Neural cell (in vitro differentiated cells): ENCODE measurements around the gene TNKS1BP1.

Experiments used
- EP300 ChIP-seq: fragments of 450-650 bp; conservative IDR thresholded peaks from 2 replicates; pipeline ENCODE4 v1.6.1; 2014; ENCODE audit warnings: antibody characterized with exemption, mild to moderate bottlenecking, moderate library complexity; ENCODE audit not compliant: poor library complexity, severe bottlenecking
- EZH2 ChIP-seq: fragments of 200-600, 300-800 bp; shearing (Covaris generic), sonication (generic); IDR thresholded peaks from 2 replicates; pipeline ENCODE4 v1.6.1; 2014; ENCODE audit warnings: antibody characterized with exemption, low read length, borderline replicate concordance, mild to moderate bottlenecking; ENCODE audit not compliant: insufficient read depth, poor library complexity, severe bottlenecking
- POLR2AphosphoS5 ChIP-seq: IDR thresholded peaks from 2 replicates; pipeline ENCODE4 v1.6.1; 2012
- RAD21 ChIP-seq: fragments of 450-650 bp; conservative IDR thresholded peaks from 2 replicates; pipeline ENCODE4 v1.6.1; 2014; ENCODE audit warnings: antibody characterized with exemption, mild to moderate bottlenecking, moderate library complexity
- SMC3 ChIP-seq: fragments of 450-650 bp; conservative IDR thresholded peaks from 2 replicates; pipeline ENCODE4 v1.6.1; 2014; ENCODE audit warnings: antibody characterized with exemption, mild to moderate bottlenecking, moderate library complexity; ENCODE audit not compliant: poor library complexity
- TAF1 ChIP-seq: IDR thresholded peaks from 2 replicates; pipeline ENCODE4 v1.6.1; 2012; ENCODE audit warnings: low read depth
- TF ChIP-seq, protein P1 (sequence below): fragments of 450-650 bp; IDR thresholded peaks from 2 replicates; pipeline ENCODE4 v1.5.1; 2014; ENCODE audit warnings: antibody characterized with exemption, mild to moderate bottlenecking, moderate library complexity; ENCODE audit not compliant: poor library complexity, severe bottlenecking

DNA sequence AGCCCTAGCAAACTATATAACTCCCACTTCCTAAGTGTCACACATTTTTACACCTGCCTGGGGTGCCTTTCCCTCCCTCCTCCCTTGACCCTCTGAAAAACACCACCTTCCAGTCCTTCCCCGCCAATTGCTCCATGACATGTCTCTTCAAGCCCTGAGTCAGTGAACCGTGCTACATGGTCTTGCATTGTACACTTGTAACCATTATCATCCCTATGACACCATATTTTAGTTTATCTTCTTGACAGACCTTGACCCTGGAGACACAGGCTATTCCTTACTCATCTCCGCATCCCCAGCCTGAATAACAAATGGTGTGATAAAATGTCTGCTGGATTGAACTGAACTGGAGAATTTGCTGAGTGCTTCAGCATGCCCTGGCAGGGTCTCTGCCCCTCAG is 36.9 kb downstream of the TNKS1BP1 start:
- TF ChIP-seq, protein P1, sequence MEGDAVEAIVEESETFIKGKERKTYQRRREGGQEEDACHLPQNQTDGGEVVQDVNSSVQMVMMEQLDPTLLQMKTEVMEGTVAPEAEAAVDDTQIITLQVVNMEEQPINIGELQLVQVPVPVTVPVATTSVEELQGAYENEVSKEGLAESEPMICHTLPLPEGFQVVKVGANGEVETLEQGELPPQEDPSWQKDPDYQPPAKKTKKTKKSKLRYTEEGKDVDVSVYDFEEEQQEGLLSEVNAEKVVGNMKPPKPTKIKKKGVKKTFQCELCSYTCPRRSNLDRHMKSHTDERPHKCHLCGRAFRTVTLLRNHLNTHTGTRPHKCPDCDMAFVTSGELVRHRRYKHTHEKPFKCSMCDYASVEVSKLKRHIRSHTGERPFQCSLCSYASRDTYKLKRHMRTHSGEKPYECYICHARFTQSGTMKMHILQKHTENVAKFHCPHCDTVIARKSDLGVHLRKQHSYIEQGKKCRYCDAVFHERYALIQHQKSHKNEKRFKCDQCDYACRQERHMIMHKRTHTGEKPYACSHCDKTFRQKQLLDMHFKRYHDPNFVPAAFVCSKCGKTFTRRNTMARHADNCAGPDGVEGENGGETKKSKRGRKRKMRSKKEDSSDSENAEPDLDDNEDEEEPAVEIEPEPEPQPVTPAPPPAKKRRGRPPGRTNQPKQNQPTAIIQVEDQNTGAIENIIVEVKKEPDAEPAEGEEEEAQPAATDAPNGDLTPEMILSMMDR, result no peak
- no peak for TF ChIP-seq RAD21
- no peak for TF ChIP-seq EZH2
- TF ChIP-seq POLR2AphosphoS5, result no peak
- TF ChIP-seq EP300, result no peak
- no peak for TF ChIP-seq TAF1
- no peak for TF ChIP-seq SMC3
